Memory B cell (primary cell): Measurements from ENCODE around the gene ADAMTS4.

Source experiments
- ATAC-seq: fragments of 150-1000 bp; cut with Tn5 transposase; 2 replicates; pipeline ENCODE4 v1.10.0; 2021; ENCODE audit warnings: low read depth, mild to moderate bottlenecking, moderate library complexity
- DNase-seq, 2 donors: peaks; one replicate each; pipeline ENCODE4 v3.0.0; 2022; ENCODE audit warnings: low spot score in 2 of 2
- H3K27ac Mint-ChIP-seq: one replicate; pipeline ENCODE4 v1.8.0; 2022; ENCODE audit warnings: mild to moderate bottlenecking, moderate library complexity, mixed read lengths
- H3K27me3 Mint-ChIP-seq: one replicate; pipeline ENCODE4 v1.8.0; 2022; ENCODE audit warnings: mixed read lengths
- H3K36me3 Mint-ChIP-seq: one replicate; pipeline ENCODE4 v1.8.0; 2022; ENCODE audit warnings: mild to moderate bottlenecking, mixed read lengths
- H3K4me1 Mint-ChIP-seq: one replicate; pipeline ENCODE4 v1.8.0; 2022; ENCODE audit warnings: mixed read lengths
- H3K4me3 Mint-ChIP-seq: one replicate; pipeline ENCODE4 v1.8.0; 2022; ENCODE audit warnings: mild to moderate bottlenecking, moderate library complexity, mixed read lengths
- H3K9me3 Mint-ChIP-seq: one replicate; pipeline ENCODE4 v1.8.0; 2022; ENCODE audit warnings: mixed read lengths

ADAMTS4 gene, protein sequence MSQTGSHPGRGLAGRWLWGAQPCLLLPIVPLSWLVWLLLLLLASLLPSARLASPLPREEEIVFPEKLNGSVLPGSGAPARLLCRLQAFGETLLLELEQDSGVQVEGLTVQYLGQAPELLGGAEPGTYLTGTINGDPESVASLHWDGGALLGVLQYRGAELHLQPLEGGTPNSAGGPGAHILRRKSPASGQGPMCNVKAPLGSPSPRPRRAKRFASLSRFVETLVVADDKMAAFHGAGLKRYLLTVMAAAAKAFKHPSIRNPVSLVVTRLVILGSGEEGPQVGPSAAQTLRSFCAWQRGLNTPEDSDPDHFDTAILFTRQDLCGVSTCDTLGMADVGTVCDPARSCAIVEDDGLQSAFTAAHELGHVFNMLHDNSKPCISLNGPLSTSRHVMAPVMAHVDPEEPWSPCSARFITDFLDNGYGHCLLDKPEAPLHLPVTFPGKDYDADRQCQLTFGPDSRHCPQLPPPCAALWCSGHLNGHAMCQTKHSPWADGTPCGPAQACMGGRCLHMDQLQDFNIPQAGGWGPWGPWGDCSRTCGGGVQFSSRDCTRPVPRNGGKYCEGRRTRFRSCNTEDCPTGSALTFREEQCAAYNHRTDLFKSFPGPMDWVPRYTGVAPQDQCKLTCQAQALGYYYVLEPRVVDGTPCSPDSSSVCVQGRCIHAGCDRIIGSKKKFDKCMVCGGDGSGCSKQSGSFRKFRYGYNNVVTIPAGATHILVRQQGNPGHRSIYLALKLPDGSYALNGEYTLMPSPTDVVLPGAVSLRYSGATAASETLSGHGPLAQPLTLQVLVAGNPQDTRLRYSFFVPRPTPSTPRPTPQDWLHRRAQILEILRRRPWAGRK

DNA sequence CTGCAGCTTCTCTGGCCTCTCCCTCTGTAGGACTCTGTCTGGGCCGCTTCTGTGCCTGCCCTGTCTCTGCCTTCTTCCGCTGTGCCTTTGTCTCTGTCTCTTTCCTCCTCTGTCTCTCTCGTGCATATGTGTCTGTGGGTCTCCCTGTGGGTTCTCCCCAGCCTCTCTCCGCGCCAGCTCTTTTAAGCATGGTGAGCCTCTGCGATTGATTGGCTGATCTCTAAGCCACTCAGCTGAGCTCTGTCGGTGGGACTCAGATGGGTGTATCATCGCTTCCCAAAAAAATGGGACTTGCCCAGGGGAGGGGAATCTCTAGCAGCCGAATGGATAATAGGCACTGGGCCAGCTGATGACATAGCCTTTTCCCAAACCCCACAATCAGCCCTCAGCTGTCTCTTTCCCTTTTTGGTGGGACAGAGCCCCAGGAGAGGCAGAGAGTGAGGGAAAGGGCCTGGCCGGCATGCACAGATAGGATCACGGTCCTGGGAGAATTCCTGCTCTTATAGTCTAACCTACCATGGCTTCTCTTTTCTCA lies at the start of gene ADAMTS4:
ADAMTS4 (minus strand) TSS at position 158 of the 535 bp plus-strand sequence. CDS start 427 bp downstream, outside the sequence.
- no peak for DNase-seq
- Mint-ChIP-seq H3K9me3 (no peaks in the 10 kb centered on the region), H3K36me3 (peaks cover 4% of the 10 kb centered on the region), H3K4me3 (no peak within 1 kb of the TSS), H3K4me1 (peaks cover 29% of the 10 kb centered on the region), H3K27ac (no peak within 1 kb of the TSS), H3K27me3 (peaks cover 3% of the 10 kb centered on the region)
- ATAC-seq: no peak

DNA sequence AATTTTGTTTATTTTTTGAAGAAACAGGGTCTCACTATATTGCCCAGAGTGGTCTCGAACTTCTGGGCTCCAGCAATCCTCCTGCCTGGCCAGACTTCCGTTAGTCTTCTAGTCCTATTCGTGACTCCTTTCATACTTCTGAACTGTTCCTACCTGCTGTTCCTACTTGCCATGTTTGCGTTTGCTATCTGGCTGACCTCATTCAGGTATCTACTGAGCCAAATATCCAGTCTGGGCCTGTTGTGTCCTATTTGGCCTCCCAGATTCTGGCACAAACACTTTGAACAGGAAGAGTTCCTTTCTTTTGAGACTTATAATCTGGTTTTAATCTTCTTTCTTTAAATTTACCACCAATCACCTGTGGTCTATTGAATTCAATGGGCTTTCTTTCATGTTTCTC lies 46.0 kb upstream of the ADAMTS4 start:
- ATAC-seq: no peak
- Mint-ChIP-seq H3K36me3 (no peaks in the 10 kb centered on the region), H3K9me3 (no peaks in the 10 kb centered on the region), H3K4me1 (peaks cover 5% of the 10 kb centered on the region), H3K27me3 (peaks cover 7% of the 10 kb centered on the region), H3K4me3 (no peak overlapping the region), H3K27ac (no peak overlapping the region)
- DNase-seq: no peak

DNA sequence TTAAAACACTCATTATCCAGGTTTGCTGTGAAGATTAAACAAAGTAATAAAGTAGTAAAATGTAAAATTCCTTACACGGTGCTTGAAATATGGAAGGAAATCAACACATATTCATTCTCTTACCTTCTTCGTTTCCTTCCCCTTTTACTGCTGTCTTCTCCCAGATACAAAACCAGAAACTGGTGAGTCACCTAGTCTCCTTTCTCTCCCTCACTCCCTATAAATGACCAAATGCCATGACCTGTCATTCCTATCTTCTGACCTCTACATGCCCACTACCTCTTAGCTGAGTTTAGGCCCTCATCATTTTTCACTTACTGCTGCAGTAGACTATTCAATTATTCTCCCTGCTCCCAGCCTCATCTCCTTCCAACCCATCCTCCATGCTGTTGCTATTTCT lies 43.5 kb upstream of the ADAMTS4 start:
- H3K9me3 Mint-ChIP-seq: no peaks in the 10 kb centered on the region
- peaks cover 5% of the 10 kb centered on the region for H3K4me1 Mint-ChIP-seq
- peaks cover 8% of the 10 kb centered on the region for H3K27me3 Mint-ChIP-seq
- H3K36me3 Mint-ChIP-seq: no peaks in the 10 kb centered on the region
- DNase-seq (no peak), ATAC-seq (no peak)
- no peak overlapping the region for H3K4me3 Mint-ChIP-seq
- H3K27ac Mint-ChIP-seq: no peak overlapping the region

DNA sequence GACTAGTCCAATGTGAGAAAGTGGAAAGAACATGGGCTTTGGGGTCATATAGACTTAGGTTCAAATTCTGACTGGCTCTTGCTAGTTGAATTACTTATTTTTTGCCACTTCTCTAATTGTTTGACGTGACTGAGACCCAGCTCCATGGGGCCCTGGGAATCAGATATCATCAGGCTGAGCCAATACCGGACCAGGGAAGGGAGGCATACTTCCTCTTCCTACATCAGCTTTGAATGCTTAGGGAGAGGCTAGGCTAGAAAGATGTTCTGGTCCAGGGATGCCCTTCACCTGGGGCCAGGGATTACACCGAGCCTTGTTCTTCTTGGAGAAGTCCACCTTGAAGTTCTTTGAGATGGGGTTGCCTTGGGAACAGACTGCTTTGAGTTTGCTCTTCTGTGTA lies 42.8 kb upstream of the ADAMTS4 start:
- Mint-ChIP-seq H3K9me3 (no peaks in the 10 kb centered on the region), H3K4me3 (no peak overlapping the region), H3K36me3 (no peaks in the 10 kb centered on the region), H3K4me1 (peaks cover 5% of the 10 kb centered on the region), H3K27me3 (peaks cover 8% of the 10 kb centered on the region), H3K27ac (no peak overlapping the region)
- ATAC-seq: no peak
- DNase-seq: no peak

DNA sequence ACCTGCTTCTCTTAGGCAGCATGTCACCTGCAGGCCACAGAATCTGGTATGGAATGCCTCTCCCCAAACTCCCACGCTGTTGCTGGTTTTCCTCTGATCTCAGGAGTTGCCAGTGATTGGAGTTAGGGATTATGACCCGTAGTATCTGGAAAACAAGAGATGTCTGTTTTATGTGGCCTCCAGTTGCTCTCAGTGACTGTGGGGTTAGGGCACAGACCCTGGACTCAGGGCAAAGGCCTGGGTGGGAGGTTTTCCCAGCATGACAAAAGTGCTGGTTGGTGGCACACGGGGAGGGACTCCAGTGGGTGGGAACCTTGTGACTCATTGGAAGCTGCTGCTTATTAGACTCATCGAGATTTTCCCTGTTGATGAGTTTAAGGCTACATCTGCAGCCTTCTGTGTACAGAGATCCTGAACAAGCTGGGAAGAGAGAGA lies 39.2 kb upstream of the ADAMTS4 start, which contains the start of gene NR1I3:
NR1I3 (minus strand) TSS at position 165 of the 435 bp plus-strand sequence. CDS start 1,638 bp downstream, outside the sequence.
- Mint-ChIP-seq H3K36me3 (peaks cover 2% of the 10 kb centered on the region), H3K27me3 (peaks cover 8% of the 10 kb centered on the region), H3K9me3 (no peaks in the 10 kb centered on the region), H3K4me1 (peaks cover 5% of the 10 kb centered on the region), H3K4me3 (no peak within 1 kb of the TSS), H3K27ac (no peak within 1 kb of the TSS)
- DNase-seq (no peak), ATAC-seq (no peak)

DNA sequence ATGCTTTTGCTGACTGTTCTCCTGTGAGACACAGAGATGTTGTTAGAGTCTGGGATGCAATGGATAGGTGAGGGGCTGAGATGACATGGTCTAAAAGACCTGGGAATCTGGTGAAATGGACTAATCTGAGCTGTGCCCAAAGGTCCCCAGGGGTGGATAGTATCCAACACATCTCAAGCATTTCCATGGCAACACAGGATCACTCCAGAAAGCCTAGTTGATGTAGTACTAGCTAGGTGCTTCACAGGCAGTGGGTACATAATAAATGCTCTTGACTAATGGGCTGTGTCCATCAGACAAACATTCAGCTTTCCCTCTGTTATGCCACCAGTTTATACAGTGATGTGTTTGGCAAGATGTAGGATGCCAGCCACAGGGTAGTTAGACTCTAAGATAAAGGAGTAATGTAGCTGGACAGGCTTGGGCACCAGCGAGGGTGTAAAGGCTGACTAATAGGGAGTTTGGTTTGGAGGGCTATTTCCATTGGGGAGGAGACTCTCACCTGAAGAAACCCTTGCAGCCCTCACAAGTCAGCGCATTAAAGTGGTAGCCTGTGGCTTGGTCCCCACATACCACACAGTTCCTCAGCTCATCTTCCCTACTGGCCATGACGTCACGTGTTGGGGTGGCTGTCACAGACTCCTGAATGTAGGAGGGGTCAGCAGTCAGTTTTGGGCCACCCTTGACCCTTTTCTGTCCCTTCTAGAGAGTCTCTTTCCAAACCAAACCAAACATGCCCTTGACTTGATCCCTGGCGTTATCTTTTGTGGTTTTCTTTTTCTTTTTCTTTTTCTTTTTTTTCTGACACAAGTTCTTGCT lies 37.3 kb upstream of the ADAMTS4 start:
- ATAC-seq (no peak), DNase-seq (no peak)
- H3K36me3 Mint-ChIP-seq: peaks cover 2% of the 10 kb centered on the region
- no peak overlapping the region for H3K4me3 Mint-ChIP-seq
- H3K4me1 Mint-ChIP-seq: no peaks in the 10 kb centered on the region
- peaks cover 8% of the 10 kb centered on the region for H3K27me3 Mint-ChIP-seq
- H3K9me3 Mint-ChIP-seq: no peaks in the 10 kb centered on the region
- H3K27ac Mint-ChIP-seq: no peak overlapping the region

DNA sequence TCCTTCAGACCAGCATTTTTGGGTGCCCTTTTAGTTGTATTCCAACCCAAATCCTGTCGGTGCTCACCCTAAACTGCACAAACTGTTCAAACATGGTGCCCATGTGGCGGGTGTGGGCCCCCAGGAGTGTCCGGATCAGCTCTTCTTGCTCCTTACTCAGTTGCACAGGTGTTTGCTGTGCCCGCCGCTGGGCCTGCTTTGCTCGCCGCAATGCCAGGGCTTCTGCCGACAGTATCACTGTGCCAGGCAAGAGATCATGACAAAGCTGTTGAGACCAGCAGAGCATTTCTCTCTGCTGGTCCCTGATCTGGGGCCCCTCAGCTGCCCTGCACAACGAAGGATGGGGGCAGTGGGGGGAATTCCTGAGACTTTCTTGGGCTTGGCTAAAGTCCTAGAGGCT lies 34.2 kb upstream of the ADAMTS4 start:
- Mint-ChIP-seq H3K9me3 (no peaks in the 10 kb centered on the region), H3K4me3 (no peak overlapping the region), H3K27me3 (peaks cover 1% of the 10 kb centered on the region), H3K4me1 (no peaks in the 10 kb centered on the region), H3K27ac (no peak overlapping the region), H3K36me3 (peaks cover 10% of the 10 kb centered on the region)
- DNase-seq: no peak
- ATAC-seq: no peak

DNA sequence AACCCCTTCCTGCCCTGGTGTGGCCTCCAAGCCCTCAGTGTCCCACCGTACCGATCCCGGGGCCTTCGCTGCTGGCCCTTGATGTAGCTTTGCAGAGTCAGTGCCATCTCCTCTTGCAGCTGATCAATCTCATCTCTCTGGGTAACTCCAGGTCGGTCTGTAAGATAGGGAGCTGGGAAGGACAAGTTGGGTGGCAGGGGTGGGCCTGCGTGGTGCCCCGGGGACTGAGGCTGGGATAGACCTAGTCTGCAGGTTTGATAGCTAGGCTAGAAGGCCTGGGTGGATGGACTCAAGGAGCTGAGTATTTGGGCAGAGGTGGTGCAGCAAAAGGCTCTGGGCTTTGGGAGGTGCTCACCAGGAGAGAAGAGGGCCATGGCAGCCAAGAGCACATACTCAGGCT lies 31.9 kb upstream of the ADAMTS4 start:
- Mint-ChIP-seq H3K27ac (no peak overlapping the region), H3K4me3 (no peak overlapping the region), H3K9me3 (no peaks in the 10 kb centered on the region), H3K4me1 (peaks cover 16% of the 10 kb centered on the region), H3K27me3 (no peaks in the 10 kb centered on the region), H3K36me3 (peaks cover 10% of the 10 kb centered on the region)
- ATAC-seq: no peak
- no peak for DNase-seq

DNA sequence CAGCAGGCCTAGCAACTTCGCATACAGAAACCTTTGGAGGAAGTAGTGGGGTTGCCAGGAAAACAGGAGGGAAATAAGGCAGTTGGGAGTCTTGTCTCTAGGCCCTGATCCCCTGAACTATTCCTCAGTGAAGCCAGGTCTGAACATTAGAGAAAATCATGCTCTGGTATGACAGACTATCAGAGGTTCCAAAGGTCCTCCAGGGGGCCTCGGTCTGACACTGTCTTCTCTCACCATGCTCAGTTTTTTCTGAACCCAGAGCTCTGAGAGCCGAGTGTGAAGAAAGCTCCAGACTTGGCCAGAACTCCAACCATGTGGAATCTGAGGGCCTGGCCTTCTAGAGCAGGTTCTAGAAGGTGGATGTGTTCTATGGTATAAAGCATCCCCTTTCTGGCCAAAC lies 31.0 kb upstream of the ADAMTS4 start:
- no peak overlapping the region for H3K27ac Mint-ChIP-seq
- peaks cover 18% of the 10 kb centered on the region for H3K4me1 Mint-ChIP-seq
- no peak overlapping the region for H3K4me3 Mint-ChIP-seq
- H3K9me3 Mint-ChIP-seq: no peaks in the 10 kb centered on the region
- DNase-seq (no peak), ATAC-seq (no peak)
- peaks cover 10% of the 10 kb centered on the region for H3K36me3 Mint-ChIP-seq
- H3K27me3 Mint-ChIP-seq: no peaks in the 10 kb centered on the region

DNA sequence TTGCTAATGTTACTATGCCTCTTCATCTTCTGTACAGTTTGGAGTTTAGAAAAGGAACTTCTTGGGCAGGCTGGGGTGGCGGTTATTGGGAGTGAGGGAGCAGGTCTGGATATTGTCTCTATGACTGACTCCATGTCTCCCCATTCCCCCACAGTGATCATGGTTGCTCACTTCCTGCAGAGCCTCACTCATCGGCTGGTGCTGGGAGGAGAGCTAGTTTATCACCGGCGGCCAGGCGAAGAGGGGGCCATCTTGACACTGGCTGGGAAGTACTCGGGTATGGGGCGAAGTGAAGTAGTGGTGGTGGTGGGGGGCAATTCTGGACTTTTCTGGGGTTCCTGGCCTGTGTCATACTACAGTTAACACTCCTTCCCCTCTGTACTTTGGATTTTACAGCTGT lies 29.2 kb upstream of the ADAMTS4 start:
- H3K36me3 Mint-ChIP-seq: peaks cover 8% of the 10 kb centered on the region
- H3K9me3 Mint-ChIP-seq: no peaks in the 10 kb centered on the region
- ATAC-seq: no peak
- H3K4me3 Mint-ChIP-seq: no peak overlapping the region
- peaks cover 18% of the 10 kb centered on the region for H3K4me1 Mint-ChIP-seq
- peaks cover 10% of the 10 kb centered on the region for H3K27me3 Mint-ChIP-seq
- no peak overlapping the region for H3K27ac Mint-ChIP-seq
- DNase-seq: no peak

DNA sequence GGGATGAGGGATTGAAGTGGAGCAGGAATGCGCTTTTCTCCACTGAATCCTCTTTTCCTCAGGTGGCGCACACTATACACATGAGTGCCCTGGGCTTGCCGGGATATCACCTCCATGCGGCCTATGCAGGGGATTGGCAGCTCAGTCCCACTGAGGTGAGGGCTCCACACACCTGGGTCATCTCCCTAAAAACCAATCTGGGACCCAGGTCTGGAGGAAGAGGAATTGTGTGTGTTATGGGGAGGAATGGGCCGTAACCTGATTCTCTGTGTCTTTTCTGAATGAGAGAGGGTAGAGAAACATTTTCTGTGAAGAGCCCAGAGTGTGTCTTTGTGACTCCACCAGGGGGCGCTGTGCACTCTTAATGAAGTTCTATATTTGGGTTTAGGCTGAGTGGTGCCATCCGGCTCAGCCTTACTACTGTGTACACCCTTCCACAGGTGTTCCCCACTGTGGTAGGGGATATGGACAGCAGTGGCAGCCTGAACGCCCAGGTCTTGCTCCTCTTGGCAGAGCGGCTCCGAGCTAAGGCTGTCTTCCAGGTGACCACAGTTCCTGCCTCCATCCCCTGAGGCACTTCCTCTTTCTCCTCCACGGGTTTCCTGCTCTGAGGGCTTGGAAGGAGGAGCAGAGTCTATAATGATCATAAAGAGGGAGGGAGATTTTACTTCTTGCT lies 28.5 kb upstream of the ADAMTS4 start:
- Mint-ChIP-seq H3K27ac (peak overlapping the region; percentile 53), H3K27me3 (peaks cover 14% of the 10 kb centered on the region), H3K4me3 (peak overlapping the region; percentile 100), H3K9me3 (no peaks in the 10 kb centered on the region), H3K4me1 (peaks cover 18% of the 10 kb centered on the region), H3K36me3 (peaks cover 8% of the 10 kb centered on the region)
- DNase-seq (peak; percentile 80 to 86), ATAC-seq (peak; percentile 41)

DNA sequence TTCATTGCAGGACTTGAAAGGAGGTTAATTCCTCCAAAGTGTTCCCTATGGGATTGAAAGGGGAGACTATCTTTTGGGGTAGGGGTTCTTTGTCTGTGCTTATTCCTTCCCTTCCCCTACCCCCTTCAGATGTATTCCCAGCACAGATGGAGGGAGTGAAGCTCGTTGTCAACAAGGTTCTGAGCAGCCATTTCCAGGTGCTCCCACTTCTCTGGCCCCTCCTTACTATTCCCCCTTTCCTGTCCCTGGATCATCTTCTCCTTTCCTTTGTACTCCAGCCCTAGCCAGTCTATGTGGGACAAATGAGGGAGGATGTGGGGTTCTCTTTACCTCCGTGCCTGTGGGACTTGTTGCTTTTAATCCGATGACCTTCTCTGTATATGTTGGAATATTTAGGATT lies 27.9 kb upstream of the ADAMTS4 start:
- DNase-seq (no peak), ATAC-seq (no peak)
- Mint-ChIP-seq H3K27ac (peak overlapping the region; percentile 53), H3K9me3 (no peaks in the 10 kb centered on the region), H3K4me1 (peaks cover 21% of the 10 kb centered on the region), H3K4me3 (peak overlapping the region; percentile 100), H3K36me3 (peaks cover 10% of the 10 kb centered on the region), H3K27me3 (peaks cover 18% of the 10 kb centered on the region)

DNA sequence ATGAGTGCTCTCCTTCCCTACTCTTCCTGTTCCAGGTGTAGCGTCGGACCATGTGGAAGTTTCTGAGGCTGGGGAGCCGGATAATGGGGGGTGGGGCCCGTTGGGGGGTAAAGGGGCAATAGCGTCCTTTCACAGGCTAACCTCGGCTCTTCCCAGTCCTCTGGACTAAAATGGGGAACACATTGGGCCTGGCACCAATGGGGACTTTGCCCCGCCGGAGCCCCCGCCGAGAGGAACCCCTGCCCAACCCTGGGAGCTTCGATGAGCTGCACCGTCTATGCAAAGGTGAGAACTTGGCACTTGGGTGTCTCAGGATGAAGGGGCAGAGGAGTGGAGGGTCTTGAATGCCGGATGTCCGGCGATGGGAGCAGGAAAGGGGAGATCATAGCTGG lies 27.5 kb upstream of the ADAMTS4 start:
- peak overlapping the region; percentile 87 for H3K27ac Mint-ChIP-seq
- no peak for DNase-seq
- no peaks in the 10 kb centered on the region for H3K9me3 Mint-ChIP-seq
- ATAC-seq: no peak
- peaks cover 21% of the 10 kb centered on the region for H3K4me1 Mint-ChIP-seq
- peak overlapping the region; percentile 100 for H3K4me3 Mint-ChIP-seq
- peaks cover 18% of the 10 kb centered on the region for H3K27me3 Mint-ChIP-seq
- peaks cover 10% of the 10 kb centered on the region for H3K36me3 Mint-ChIP-seq
